HPDE6-E6E7 (cell line): ENCODE measurements around the gene TMEM201.
A peak's percentile ranks its signal among the peaks of the same experiment; 100 is the strongest.

Experiments
- DNase-seq: peaks from one replicate; pipeline ENCODE4 v3.0.0; 2011; ENCODE audit warnings: missing footprints; ENCODE audit errors: extremely low spot score

TMEM201 gene

GRCh38 chr1:9600861-9601834, 12.4 kb downstream of the TMEM201 start:
- DNase-seq = no peak

DNA sequence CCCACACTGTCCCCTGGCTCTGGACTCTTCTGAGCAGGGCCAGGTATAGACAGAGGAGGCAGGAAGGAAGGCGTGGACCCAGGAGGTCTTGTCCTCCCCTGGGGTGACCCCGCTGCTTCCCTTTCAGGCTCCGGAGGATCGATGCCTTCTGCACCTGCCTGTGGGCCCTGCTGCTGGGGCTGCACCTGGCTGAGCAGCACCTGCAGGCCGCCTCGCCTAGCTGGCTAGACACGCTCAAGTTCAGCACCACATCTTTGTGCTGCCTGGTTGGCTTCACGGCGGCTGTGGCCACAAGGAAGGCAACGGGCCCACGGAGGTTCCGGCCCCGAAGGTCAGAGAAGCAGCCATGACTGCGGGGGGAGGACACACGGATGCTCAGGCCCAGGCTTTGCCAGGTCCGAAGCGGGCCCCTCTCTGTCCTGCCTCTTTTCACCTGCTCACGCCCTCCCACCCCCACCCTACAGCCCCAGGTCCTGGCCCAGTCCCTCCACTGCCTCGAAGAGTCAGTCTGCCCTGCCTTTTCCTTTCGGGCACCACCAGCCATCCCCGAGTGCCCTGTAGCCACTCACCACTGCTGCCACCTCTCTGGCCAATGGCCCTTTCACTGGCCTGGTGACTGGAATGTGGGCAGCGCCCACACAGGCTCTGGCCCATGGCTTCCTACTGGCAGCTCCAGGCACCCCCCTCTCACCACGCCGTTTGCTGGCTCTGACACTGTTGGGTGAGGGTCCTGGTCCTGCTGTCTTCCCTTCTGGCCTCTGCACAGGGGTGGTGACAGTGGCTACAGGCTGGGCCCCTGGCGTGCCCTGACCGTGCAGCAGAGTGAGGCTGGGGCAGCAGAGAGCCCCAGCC, 13.5 kb downstream of the TMEM201 start:
- no peak for DNase-seq

DNA sequence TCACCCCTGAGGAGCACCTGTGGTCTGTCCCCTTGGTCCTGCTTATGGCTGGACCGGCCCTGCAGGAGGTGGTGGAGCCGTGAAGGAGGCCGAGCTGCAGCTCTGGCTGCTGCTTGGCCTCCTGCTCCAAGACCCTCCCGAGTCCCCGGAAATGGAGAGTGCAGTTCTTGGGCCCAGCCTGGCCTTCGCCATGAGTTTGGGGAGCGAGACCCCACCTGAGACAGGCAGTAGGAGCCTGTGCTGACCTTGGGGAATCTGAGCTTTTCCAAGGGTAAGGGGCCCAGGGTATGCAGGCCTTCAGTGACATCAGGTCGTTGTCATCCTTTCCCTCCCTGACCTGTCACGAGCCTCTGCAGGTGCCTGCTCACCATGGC, 14.1 kb downstream of the TMEM201 start:
- no peak for DNase-seq

GRCh38 chr1:9603307-9603706, 14.6 kb downstream of the TMEM201 start:
- no peak for DNase-seq

GRCh38 chr1:9603766-9604753, 15.3 kb downstream of the TMEM201 start:
- DNase-seq = no peak

DNA sequence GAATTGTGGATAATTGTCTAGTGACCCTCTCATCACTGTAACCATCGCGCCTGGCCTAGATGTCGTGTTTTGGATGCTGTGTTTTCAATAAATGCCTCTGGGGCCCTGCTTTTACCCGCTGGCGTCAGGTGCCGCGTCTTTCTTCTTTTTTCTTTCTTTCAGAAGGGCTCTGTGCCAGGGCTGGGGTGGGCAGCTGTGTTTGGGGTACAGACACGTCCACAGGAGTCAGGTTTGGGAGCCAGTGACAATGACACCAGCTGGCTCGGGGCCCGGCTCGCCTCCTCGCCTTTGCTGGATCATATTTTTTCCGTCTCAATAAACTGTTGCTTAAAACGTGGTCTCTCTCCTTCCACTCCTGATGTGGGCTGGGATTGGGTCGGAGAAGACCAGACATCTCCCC, 16.1 kb downstream of the TMEM201 start:
- no peak for DNase-seq

DNA sequence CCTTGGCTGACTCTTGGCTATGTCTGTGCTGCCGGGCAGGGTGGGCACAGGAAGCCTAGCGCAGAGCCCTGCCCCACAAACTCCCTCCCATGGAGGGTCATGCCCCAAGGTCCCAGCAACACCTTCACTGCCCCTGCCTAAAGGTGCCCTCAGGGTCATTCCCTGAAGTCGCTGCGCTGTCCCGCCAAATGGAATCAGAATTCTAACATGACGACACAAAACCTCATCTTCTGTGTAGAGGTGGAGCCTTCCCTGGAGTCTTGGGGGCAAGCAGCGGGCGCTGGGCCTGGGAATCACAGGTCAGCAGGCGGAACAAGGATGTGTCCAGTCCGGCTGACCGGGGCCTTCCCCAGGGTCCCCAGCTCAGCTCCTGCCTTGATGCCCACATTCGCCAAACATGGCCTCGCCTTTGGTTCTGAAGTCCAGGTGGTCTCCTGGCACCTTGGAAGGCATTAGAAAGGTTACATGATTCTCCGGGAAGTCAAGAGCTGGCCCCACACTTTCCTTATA, 17.3 kb downstream of the TMEM201 start:
- no peak for DNase-seq

DNA sequence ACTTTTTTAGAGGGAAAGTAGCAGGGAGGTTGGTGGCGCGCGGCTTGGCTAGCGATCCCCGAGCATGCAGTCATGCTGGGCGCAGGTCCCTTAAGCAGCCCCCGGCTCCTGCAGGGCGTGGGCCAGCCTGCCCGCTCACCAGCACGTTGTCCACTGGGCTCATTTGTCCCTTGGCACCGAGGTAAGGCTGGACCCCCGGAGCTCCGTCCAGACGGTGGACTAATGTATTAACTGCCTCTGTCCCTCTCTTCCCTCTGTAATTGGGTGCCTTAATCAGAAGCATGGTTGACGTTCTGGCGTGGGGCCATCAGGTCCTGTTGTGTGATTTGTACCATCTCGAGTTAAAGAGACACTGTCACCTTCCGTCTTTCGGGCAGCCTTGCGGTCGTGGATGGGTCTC, 17.7 kb downstream of the TMEM201 start:
- DNase-seq = no peak

GRCh38 chr1:9606948-9607347, 18.2 kb downstream of the TMEM201 start:
- no peak for DNase-seq

DNA sequence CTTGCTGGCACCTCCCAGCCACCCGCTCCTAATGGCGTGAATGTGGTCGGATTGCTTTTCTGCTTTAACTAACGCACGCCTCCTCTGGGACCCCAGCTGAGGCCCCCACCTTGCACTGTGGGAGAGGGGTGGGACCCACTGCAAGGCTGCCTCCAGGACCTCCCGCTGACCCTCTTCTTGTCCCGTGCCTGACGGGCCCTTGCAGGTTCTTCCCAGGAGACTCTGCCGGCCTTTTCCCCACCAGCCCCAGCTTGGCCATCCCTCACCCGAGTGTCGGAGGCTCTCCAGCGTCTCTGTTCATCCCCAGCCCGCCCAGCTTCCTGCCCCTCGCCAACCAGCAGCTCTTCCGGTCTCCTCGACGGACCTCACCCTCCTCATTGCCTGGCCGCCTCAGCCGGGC, 18.6 kb downstream of the TMEM201 start:
- DNase-seq = no peak

DNA sequence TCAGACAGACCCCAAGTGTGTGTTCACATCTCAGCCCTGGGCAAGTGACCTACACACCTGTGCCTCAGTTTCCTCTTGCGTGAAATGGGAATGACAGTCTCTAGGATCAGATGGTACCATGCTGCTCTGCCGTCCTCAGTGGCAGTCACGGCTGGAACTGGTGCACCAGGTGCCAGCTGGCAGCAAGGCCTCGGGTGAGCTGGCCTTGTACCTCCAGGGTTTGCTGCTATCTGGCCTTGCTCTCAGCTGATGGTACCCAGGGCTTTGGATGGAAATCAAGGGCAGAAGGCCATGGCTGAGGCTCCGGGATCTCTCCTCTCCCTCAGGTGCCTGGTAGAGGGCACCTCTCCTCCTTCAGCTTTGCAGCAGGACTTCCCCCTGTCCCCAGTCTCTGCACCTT, 21.3 kb downstream of the TMEM201 start:
- DNase-seq = no peak

GRCh38 chr1:9610548-9610947, 21.8 kb downstream of the TMEM201 start:
- no peak for DNase-seq

GRCh38 chr1:9611716-9612115, 23.0 kb downstream of the TMEM201 start:
- DNase-seq = no peak

DNA sequence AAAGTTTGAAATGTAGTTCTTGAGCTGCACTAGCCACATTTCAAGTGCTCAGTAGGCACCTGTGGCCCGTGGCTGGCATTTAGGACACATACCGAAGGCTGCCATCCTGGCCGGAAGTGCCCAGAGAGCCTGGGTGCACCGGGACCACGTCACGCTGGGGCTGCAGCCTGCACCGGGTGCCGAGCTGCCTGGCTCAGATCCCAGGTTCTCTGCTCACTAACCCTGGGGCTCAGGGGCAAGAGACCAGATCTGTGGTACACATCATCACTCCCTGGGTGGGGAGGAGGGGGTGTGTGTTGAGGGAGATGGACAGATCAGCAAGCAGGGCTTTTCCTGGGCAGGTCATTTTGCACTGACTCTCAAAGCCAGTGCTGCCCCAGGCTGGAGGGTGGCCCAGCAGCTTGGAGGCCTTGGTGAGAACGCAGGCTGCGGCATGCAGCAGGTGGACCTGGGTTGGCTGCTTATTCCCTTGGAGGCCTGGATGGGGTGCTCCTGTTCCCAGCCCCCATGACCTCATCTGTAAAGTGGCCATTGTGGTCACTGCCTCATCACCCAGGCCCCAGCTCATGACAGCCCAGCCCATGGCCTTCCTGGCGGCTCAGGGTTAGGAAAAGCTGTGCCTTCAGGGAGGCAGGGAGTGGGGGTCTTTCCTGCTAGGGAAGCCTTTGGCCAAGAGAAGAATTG, 23.6 kb downstream of the TMEM201 start:
- DNase-seq = no peak

GRCh38 chr1:9612871-9613624, 24.3 kb downstream of the TMEM201 start:
- no peak for DNase-seq

- DNase-seq = no peak
Observed at GRCh38 chr1:9613625-9614299, 25.1 kb downstream of the TMEM201 start.

GRCh38 chr1:9615316-9616063, 26.8 kb downstream of the TMEM201 start:
- peak; percentile 72 for DNase-seq

GRCh38 chr1:9618909-9619679, 30.4 kb downstream of the TMEM201 start:
- no peak for DNase-seq
